GM12873 (cell line): ENCODE measurements around the gene N4BP2L2.

Source experiments
- TF ChIP-seq, protein P1 (sequence below): IDR thresholded peaks from 2 replicates; pipeline ENCODE4 v1.5.1; 2012; ENCODE audit warnings: low read depth, mild to moderate bottlenecking, moderate library complexity, low read length, control low read depth; ENCODE audit not compliant: insufficient read depth; ENCODE audit errors: missing control alignments

The N4BP2L2 gene

DNA sequence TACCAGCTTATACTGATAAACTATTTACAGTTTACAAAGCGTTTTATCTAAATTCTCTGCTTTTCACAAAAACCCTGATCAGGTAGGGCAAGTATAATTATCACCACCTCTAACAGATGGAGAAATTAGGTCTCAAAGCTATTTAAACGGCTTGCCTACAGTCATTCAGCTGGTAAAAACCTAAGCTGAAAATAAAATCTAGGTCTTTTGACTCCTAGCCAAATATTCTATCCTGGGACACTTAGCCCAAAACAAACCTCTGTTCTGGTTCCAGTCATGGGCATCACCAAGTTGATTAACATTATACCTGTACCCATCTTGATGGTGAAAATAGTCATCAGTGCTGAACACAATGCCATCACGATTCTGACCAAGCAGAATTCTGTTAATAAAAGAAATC lies 11.4 kb downstream of the N4BP2L2 start:
- TF ChIP-seq, protein P1, sequence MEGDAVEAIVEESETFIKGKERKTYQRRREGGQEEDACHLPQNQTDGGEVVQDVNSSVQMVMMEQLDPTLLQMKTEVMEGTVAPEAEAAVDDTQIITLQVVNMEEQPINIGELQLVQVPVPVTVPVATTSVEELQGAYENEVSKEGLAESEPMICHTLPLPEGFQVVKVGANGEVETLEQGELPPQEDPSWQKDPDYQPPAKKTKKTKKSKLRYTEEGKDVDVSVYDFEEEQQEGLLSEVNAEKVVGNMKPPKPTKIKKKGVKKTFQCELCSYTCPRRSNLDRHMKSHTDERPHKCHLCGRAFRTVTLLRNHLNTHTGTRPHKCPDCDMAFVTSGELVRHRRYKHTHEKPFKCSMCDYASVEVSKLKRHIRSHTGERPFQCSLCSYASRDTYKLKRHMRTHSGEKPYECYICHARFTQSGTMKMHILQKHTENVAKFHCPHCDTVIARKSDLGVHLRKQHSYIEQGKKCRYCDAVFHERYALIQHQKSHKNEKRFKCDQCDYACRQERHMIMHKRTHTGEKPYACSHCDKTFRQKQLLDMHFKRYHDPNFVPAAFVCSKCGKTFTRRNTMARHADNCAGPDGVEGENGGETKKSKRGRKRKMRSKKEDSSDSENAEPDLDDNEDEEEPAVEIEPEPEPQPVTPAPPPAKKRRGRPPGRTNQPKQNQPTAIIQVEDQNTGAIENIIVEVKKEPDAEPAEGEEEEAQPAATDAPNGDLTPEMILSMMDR: no peak

DNA sequence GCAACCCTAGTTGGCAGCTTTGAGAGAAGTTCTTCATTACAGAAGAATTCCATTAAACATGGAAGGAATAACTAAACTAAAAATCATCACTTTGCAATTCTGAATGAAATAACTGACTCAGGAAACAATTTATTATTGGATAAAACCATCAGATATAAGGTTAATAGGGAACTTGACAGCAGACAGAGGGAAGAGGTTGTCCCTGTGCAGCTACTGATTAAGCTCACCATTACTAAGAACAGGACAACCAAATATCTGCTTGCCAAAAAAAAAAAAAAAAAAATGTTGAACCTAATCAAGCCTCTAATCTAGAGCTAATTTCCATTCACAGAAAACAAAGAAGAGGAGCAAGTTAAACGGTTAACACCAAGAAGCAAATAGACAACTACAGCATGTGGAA lies 12.8 kb downstream of the N4BP2L2 start:
- TF ChIP-seq, protein P1: no peak

DNA sequence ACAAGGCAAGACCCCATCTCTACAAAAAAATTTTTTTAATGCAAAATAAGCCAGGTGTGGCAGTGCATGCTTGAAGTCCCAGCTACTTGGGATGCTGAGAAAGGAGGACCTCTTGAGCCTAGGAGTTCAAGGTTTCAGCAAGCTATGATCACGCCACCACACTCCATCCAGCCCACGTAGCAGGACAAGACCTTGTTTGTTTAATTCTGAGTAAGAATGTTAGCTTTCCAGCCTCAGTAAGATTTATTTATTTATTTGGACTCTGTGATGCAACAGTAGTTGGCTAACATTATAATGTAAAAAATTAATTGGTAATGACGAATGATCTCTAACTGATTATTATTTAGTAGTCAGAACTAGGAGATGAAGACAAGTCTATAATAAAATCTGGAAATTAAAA lies 23.3 kb downstream of the N4BP2L2 start:
- TF ChIP-seq, protein P1: no peak

DNA sequence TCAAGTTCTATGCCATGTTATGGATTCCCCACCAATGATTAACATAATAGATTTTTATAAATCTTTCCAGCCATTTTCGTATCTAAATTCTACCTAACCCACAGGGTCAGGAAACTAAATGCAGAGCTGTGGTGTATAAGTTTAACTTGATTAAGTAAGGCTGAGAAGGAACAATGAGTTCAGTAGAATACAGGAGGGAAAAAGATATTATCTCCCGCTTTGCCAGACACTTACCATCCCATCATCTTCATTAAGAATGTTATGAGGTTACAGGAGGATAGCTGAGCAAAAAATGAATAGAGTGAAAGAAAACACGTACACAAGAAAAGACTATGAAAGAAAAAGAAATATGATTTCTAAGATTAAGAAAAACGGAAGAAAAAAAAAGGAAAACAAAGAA lies 27.1 kb downstream of the N4BP2L2 start:
- TF ChIP-seq, protein P1: no peak

DNA sequence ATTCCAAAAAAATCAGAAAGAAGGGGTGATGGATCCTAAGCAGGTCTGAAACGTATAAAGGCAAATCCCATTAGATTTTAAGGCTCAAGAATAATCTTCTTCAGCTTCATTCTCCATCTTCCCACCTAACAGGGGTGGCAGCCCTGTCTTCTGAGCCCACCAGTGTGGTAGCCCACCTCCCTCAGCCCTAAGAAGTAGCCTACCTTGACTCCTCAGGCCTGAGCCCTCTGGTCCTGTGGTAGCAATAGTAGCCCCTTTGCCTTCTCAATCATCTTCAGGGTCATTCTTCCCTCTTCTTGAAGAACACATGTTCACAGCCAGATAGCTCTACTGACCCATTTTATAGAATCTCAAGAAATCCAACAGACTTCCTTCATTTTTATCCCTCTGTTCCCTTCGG lies 33.7 kb downstream of the N4BP2L2 start:
- TF ChIP-seq, protein P1: no peak

DNA sequence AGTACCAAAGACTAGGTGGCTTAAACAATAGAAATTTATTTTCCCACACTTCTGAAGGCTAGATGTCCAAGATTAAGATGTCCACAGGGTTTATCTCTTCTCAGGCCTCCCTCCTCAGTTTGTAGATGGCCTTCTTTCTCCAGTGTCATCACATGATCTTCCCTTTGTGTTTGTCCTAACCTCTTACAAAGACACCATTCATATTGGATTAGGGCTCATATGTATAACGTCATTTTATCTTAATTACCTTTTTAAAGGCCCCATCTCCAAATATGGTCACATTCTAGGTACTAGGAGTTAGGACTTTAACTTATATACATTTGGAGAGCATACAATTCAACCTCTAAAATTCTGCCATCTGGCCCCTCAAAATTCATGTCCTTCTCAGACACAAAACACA lies 34.3 kb downstream of the N4BP2L2 start:
- TF ChIP-seq, protein P1: no peak

DNA sequence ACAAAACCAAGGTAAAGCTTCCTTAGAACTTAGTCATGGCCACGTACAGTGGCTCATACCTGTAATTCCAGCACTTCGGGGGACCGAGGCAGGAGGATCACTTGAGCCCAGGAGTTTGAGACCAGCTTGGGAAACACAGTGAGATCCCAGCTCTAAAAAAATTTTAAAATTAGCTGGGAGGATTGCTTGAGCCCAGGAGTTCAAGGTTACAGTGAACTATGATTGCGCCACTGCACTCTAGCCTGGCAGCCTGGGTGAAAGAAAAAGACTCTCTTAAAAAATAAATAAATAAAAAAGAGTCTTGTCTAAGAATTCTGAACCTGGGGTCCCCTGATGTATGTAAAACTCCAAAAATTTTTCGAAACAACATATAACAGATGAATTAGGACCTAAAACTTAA lies 34.9 kb downstream of the N4BP2L2 start:
- TF ChIP-seq, protein P1: no peak
